MM.1S (cell line): Measurements from ENCODE around the gene DNTT.

Experiments
- DNase-seq: peaks from one replicate; pipeline ENCODE4 v3.0.0-alpha.2; 2015
- H2AFZ ChIP-seq: fragments of 300-600 bp; sonication (generic); 2 replicates; pipeline ENCODE4 v1.6.0; 2016; ENCODE audit warnings: antibody characterized with exemption, low read length
- H3F3A ChIP-seq: fragments of 300-600 bp; sonication (generic); 2 replicates; pipeline ENCODE4 v1.6.1; 2016; ENCODE audit warnings: mild to moderate bottlenecking, antibody characterized with exemption, low read length, moderate library complexity, mixed read lengths; ENCODE audit not compliant: insufficient read depth
- H3K27ac ChIP-seq: fragments of 300-600 bp; sonication (generic); 2 replicates; pipeline ENCODE4 v1.5.1; 2016; ENCODE audit warnings: mild to moderate bottlenecking, low read length
- H3K27me3 ChIP-seq: fragments of 300-600 bp; sonication (generic); replicated peaks from 2 replicates; pipeline ENCODE4 v1.6.0; 2016; ENCODE audit warnings: low read length; ENCODE audit not compliant: insufficient read depth
- H3K36me3 ChIP-seq: fragments of 300-600 bp; sonication (generic); replicated peaks from 2 replicates; pipeline ENCODE4 v1.6.1; 2016; ENCODE audit warnings: mild to moderate bottlenecking, low read length, mixed read lengths; ENCODE audit not compliant: insufficient read depth
- H3K4me1 ChIP-seq: fragments of 300-600 bp; sonication (generic); 2 replicates; pipeline ENCODE4 v1.6.1; 2016; ENCODE audit warnings: low read length, mixed read lengths
- H3K4me2 ChIP-seq: fragments of 300-600 bp; sonication (generic); 2 replicates; pipeline ENCODE4 v1.6.0; 2016; ENCODE audit warnings: low read depth, low read length
- H3K4me3 ChIP-seq: fragments of 300-600 bp; sonication (generic); 2 replicates; pipeline ENCODE4 v1.5.1; 2016; ENCODE audit warnings: low read length, mixed read lengths
- H3K79me2 ChIP-seq: fragments of 300-600 bp; sonication (generic); 2 replicates; pipeline ENCODE4 v1.6.1; 2016; ENCODE audit warnings: mixed run types, low read length, mixed read lengths
- H3K9ac ChIP-seq: fragments of 300-600 bp; sonication (generic); 2 replicates; pipeline ENCODE4 v1.6.1; 2016; ENCODE audit warnings: low read length, mixed read lengths
- H3K9me2 ChIP-seq: fragments of 300-600 bp; sonication (generic); replicated peaks from 2 replicates; pipeline ENCODE4 v1.6.1; 2016; ENCODE audit warnings: mild to moderate bottlenecking, low read length, mixed read lengths; ENCODE audit not compliant: insufficient read depth
- H3K9me3 ChIP-seq: fragments of 300-600 bp; sonication (generic); replicated peaks from 2 replicates; pipeline ENCODE4 v1.6.1; 2016; ENCODE audit warnings: mild to moderate bottlenecking, low read length, mixed read lengths; ENCODE audit not compliant: insufficient read depth
- H4K20me1 ChIP-seq: fragments of 300-600 bp; sonication (generic); 2 replicates; pipeline ENCODE4 v1.6.1; 2016; ENCODE audit warnings: mild to moderate bottlenecking, low read length, moderate library complexity, mixed read lengths; ENCODE audit not compliant: insufficient read depth
- CTCF ChIP-seq: fragments of 300-600 bp; sonication (generic); IDR thresholded peaks from 2 replicates; pipeline ENCODE4 v1.5.1; 2016; ENCODE audit warnings: antibody characterized with exemption, low read length, mixed read lengths
- EZH2 ChIP-seq: fragments of 300-600 bp; sonication (generic); optimal IDR thresholded peaks from 2 replicates; pipeline ENCODE3; 2017; ENCODE audit warnings: low read depth, mild to moderate bottlenecking, antibody characterized with exemption, low read length, mixed read lengths
- EZH2phosphoT487 ChIP-seq: fragments of 300-600 bp; sonication (generic); IDR thresholded peaks from 2 replicates; pipeline ENCODE4 v1.6.1; 2018; ENCODE audit warnings: antibody characterized with exemption, low read length

The DNTT gene

GRCh38 chr10:96319754-96320474, 15.7 kb downstream of the DNTT start:
- H3K9me3 ChIP-seq, result no peaks in the 10 kb centered on the region
- H4K20me1 ChIP-seq, result no peaks in the 10 kb centered on the region
- H3K9me2 ChIP-seq, result no peaks in the 10 kb centered on the region
- no peak overlapping the region for H3K4me3 ChIP-seq
- no peak overlapping the region for H3K9ac ChIP-seq
- no peak for DNase-seq
- no peak overlapping the region for H2AFZ ChIP-seq
- H3K36me3 ChIP-seq, result no peaks in the 10 kb centered on the region
- H3K27ac ChIP-seq, result no peak overlapping the region
- H3F3A ChIP-seq, result no peaks in the 10 kb centered on the region
- no peak for TF ChIP-seq CTCF
- TF ChIP-seq EZH2phosphoT487, result no peak
- no peak for TF ChIP-seq EZH2
- no peaks in the 10 kb centered on the region for H3K27me3 ChIP-seq
- H3K79me2 ChIP-seq, result no peaks in the 10 kb centered on the region
- no peaks in the 10 kb centered on the region for H3K4me1 ChIP-seq
- no peak overlapping the region for H3K4me2 ChIP-seq

- no peaks in the 10 kb centered on the region for H3K36me3 ChIP-seq
- H3K27ac ChIP-seq, result no peak overlapping the region
- no peak for DNase-seq
- no peaks in the 10 kb centered on the region for H3K27me3 ChIP-seq
- no peak overlapping the region for H3K9ac ChIP-seq
- no peaks in the 10 kb centered on the region for H3K4me1 ChIP-seq
- H3K4me2 ChIP-seq, result no peak overlapping the region
- TF ChIP-seq EZH2, result no peak
- TF ChIP-seq CTCF, result no peak
- TF ChIP-seq EZH2phosphoT487, result no peak
- no peak overlapping the region for H2AFZ ChIP-seq
- no peaks in the 10 kb centered on the region for H3F3A ChIP-seq
- no peak overlapping the region for H3K4me3 ChIP-seq
- no peaks in the 10 kb centered on the region for H3K9me2 ChIP-seq
- no peaks in the 10 kb centered on the region for H4K20me1 ChIP-seq
- H3K9me3 ChIP-seq, result no peaks in the 10 kb centered on the region
- H3K79me2 ChIP-seq, result no peaks in the 10 kb centered on the region
These were observed 17.6 kb downstream of the DNTT start for GRCh38 chr10:96321822-96322221.

DNA sequence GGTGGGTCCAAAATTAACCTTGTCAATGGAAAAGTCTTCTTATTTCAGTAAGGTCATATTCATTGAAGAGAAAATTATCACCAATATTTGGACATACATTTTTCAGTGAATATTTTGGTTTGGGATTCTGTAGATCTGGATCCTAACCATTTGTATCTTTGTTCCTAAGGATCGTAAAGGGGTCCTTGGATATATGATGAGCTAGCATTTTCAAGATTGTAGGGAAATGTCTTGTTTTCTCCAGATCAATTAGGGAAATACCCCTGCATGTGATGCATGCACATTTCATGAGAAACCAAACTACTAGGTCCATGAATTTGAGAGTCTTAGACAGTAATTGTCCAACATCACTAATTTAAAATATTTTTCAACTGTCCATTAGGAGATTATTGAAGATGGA, 18.0 kb downstream of the DNTT start:
- Histone ChIP-seq H3K4me2 (no peak overlapping the region), H3K9me3 (no peaks in the 10 kb centered on the region), H2AFZ (no peak overlapping the region), H3K4me1 (no peaks in the 10 kb centered on the region), H3K27me3 (no peaks in the 10 kb centered on the region), H3K79me2 (no peaks in the 10 kb centered on the region), H4K20me1 (no peaks in the 10 kb centered on the region), H3K9ac (no peak overlapping the region), H3K4me3 (no peak overlapping the region), H3K36me3 (no peaks in the 10 kb centered on the region), H3K27ac (no peak overlapping the region), H3F3A (no peaks in the 10 kb centered on the region), H3K9me2 (no peaks in the 10 kb centered on the region)
- TF ChIP-seq EZH2 (no peak), EZH2phosphoT487 (no peak), CTCF (no peak)
- DNase-seq, result no peak
